AG08395 (cell line): ENCODE data around the gene TMEM164.
A peak's percentile ranks its signal among the peaks of the same experiment; 100 is the strongest.

Experiments
- DNase-seq: peaks from one replicate; pipeline ENCODE4 v3.0.0; 2012; ENCODE audit warnings: mixed read lengths, low spot score

Gene TMEM164

DNA sequence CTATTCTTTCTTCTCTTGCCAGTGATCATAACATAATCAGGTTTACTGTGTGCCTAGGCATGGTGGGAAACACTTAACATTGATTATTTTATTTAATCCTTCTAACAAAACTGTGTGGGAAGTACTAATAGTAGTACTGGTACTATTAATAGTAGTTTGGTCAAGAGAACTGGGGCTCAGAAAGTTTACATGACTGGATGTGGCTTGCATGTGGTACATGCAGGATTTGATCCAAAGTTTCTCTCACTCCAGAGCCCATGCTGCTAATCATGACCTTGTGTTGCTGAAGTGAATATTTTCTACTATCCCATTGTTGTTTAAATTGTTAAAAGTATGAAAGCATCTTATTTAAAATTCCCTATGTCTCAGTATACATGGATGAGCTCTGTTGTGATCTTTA, 78.4 kb downstream of the TMEM164 start:
- DNase-seq = no peak

DNA sequence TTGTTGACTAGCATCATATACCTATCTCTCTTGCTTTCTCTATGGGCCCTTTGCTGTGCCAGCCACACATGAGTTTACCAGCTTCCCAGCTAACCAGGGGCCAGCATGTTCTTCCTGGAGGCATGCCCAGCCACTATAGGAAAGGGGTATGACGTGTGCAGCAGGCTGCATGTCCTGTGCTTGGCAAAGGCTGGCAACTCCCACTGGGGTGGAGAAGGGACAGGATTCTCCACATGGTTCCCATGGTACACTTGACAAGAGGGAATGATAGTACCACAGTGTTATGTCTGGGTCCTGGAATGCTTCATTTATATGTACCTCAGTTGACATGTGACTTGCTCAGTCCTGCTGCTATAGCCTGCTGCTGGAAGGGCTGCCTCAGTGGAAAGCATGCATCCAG, 78.8 kb downstream of the TMEM164 start:
- DNase-seq = no peak

DNA sequence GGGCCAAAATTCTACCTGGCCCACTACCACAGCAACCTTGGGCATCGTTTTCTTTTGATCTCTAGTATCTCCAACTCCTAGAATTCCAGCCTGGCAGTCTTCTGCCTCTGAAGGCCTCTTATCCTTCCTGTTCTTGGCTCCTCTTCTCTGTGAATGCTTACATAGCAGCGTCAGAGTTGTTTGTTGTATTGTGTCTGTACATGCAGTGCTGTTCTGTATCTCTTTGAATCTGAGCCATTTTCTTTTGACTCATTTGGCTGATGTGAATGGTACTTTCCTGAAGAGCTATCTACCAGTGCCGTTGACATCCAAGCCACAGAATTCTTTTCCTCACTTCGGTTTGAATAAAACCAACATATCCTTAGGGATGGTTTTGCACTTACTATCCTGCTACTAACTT, 79.2 kb downstream of the TMEM164 start:
- DNase-seq = peak; percentile 34

DNA sequence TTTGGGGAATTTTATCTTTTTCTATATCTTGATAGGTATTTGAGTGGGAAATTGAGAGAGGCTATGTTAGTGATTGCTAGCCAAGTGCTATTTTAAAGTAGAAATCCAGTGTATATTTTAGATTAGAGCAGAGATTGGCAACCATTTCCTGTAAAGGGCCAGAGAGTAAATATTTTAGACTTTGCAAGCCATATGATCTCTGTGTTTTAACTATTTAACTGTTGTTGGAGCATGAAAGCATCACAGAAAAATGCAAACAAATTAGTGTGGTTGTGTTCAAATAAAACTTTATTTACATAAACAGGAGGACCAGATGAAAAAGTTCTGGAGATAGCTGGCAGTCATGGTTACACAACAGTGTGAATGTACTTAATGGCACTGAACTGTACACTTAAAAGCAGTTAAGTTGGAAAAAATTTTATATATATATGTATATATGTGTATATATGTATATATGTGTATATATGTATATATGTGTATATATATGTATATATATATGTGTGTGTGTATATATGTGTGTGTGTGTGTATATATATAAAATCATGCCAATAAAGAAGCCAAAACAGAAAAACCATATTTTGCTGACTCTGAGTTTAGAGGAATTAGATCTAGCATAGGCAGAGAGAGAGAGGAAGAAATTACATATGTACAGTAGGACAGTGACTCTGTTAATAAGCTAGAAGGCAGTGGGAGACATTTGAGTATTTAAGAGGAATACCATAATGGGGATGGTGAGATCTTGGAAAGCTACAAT, 83.4 kb downstream of the TMEM164 start:
- DNase-seq = no peak

DNA sequence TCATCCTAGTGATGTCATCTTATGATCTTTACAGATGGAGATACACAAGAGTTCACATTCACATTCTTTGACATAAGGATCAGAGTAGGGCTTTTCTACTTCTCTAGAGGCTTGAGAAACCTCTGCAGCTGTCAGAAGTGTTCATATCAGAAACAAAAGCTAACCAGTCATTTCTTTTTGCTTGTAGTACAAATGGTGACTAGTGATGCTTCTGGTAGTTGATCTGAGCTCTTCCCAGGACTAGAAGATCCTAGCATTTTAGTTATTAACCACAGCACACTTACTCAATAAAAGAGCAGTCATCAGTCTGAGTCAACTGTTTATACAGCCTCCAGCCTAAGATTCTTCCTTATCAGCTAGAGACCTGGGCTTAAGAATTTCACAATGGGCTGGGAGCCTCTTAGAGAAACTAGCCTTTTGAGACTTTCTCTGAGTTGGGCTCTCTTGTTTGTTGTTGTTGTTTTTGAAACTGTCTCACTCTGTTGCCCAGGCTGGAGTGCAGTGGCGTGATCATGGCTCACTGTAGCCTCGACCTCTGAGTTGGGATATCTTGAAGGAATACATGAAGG, 84.1 kb downstream of the TMEM164 start:
- peak; percentile 65 for DNase-seq

DNA sequence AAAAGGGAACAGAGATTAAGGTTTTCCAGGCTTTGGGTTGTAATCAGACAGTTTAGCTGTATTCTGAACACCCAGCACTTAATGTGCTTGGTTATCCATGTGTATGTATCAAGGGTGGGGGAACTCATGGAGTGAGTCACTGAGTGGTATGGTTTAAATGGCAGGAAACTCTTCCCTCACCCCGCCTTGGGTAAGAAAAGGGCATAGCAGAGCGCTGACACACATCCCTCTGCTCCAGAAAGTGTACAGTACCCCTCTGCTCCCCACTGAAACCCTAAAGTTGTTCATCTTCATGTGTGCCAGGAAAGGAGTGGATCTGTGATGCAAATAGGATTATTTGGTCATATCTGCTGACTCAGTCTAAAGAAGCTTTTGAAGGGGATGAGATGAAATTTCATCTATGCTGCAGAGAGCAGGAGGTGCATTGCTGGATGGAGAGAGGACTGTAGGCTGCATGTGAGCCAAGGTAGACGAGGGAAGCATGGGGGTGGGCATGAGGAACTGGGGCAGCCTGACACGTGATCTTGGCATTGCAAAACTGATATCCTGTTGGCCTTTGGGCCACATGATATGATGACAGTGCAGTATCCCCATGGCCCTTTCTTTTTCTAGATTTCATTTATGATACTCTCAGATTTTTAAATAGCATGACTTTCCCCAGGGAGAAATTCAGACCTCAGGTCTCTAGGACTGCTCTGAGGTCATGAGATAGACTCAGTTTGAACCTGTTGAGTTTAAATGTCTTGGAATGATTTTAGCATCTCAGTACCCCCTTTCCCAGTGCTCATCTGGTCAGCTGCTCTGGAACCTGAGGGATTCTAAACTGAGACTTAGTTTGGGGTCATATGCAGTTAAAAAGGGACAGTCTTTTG, 84.8 kb downstream of the TMEM164 start:
- peak; percentile 69 for DNase-seq

DNA sequence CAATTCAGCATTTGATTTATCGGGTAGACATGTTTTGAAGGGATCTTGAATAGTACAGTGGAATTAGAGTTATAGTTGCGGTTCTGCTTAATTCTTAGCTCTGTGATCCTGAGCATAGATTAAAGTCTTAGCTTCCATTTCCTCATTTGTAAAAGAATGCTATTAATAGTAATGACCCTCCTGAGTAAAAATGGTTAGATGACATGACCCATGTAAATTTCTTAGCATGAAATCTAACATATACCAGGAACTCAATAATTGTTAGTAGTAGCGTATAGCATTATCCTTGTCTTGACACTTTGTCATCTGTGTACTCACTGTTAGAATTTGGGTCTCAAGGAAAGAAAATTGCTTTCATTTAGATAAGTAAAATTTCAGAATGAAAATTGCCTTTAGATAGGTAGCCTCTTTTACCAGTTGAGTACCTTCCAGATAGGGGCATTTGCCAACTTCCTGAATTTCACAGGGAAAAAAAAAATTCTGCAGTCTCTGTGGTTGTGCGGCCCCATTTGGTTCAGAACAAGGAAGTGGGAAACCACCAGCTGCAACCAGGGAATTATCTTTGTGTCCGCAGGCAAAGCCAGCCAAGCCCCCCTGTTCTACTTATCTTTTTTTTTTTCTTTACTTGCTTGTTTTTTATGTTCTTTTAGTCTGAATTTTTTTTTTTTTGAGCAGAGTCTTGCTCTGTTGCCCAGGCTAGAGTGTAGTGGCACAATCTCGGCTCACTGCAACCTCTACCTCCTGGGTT, 86.9 kb downstream of the TMEM164 start:
- DNase-seq = no peak

DNA sequence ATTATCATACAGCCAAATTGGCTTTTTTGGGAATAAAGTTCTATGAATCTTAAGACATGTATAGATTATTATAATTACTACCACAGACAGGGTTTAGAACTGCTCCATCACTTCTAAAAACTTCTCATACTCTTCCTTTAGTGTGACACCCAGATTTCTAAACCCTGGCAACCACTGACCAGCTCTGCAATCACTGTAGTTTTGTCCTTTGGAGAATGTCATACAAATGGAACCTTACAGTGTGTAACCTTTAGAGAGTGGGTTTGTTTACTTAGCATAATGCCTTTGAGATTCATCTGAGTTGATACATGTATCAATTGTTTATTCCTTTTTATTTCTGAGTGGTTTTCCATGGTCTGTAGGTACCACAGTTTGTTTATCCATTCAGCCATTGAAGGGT, 95.0 kb downstream of the TMEM164 start:
- DNase-seq = no peak

DNA sequence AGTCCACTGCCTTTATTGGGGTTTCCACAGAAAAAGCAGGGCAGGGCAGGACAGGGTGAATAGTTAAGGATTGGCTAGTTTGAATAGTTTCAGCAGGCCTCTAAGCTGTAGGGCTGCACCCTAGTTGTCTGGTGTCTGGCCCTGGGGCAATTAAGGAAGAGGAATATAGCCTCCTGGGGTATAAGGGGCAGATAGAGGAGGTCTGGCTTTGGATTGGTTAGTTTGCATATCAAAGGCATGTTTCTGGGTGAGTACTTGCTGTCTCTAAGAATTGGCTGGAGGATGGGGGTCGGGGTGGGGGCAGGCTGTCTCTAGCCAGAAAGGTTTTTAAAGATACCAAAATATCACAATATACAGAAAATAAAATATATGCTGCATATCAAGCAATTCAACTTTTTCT, 100.4 kb downstream of the TMEM164 start:
- no peak for DNase-seq

DNA sequence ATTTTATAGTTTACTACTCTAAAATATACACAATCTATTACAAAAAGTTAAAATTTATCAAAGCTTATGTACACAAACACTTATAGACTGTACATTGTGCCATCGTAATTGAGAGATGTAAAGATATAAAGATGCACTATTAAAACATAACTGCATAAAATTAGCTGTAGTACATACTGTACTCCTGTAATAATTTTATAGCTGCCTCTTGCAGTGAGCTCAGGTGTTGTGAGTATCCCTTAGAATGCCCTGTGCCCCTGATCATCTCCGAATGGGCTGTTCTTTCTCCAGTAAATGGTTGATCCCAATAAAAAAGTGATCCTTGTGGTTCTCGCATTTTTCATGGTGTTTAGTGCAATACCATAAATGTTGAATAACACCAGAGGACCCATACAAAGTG, 101.2 kb downstream of the TMEM164 start:
- no peak for DNase-seq

DNA sequence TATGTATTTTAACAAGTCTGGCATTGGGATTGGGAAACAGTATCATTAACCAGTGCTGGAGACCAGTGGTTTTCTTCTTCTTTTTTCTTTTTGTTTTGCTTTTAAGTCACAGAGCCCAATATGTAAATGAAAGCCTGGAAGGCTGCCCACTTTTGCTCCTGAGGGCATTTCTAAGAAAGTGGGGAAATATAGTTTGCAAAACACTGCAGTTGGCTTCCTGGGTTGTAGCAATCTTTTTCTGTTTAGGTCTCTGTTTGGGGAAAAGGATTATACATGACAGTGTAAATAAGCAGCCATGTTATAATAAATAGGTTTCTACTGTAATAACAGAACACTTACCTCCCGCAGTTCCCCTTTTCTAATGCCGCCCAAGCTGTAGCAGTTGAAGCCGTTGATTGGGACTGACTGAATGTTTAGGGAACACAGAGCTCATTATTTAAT, 105.5 kb downstream of the TMEM164 start:
- no peak for DNase-seq

DNA sequence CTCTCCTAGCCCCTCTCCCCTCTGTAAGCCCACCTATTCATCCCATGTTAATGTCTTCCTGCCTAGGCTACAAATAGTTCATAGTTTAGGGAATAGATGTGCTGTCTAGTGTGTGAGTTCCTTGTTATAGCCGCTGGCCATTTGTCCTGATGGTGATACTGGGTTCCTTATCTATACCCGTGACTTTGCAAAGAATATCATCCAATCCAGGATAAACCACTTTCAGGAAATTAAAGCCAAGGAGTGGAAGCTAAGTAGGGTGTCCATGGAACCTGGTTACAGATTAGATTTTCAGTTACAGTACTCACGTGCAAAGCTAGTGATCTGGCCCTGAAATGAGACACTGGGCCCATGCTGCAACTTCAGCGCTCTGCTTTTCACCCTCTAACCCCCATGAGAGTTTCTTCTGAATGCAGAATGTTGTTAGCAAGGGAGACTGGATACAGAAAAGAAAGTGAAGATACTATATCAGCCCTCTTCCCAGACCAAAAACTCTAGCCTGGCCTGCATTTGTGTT, 111.4 kb downstream of the TMEM164 start:
- DNase-seq = no peak

DNA sequence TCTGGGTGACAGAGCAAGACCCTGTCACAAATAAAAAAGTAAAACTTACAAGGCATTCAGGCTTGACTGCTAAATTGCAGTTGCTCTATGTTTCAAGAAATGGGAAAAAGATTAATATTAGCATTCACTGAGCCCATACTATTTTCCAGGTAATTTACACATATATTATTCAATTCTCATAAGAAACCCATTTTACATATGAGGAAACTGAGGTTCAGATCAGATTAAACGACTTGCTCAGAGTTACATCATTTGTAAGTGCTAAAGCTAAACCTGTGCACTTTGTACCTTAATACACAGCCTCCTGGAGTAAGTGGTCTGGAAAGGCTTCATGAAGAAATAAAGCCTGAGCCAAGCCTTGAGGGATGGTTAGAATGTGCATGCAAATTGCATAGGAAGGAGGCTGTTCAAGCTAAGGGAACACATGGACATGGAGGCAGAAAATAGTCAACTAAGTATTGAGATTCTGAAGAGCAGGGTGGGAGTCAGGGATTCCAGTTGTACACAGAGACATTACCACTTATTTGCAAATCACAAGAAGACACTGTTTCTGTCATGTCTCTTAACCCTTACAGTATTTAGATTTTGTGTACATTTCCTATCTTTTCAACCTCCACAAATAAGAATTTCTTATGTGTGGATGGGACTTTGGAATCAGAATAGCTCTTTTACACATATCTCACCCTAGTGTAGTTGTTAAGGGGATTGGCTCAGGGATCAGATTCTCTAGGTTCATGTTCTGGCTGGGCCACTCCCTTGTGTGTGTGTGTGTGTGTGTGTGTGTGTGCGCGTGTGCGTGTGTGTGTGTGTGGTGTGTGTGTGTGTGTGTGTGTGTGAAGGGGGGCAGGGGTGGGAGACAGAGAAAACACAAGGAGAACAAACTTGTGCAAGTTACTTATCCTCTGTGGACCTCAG, 113.4 kb downstream of the TMEM164 start:
- DNase-seq = no peak

DNA sequence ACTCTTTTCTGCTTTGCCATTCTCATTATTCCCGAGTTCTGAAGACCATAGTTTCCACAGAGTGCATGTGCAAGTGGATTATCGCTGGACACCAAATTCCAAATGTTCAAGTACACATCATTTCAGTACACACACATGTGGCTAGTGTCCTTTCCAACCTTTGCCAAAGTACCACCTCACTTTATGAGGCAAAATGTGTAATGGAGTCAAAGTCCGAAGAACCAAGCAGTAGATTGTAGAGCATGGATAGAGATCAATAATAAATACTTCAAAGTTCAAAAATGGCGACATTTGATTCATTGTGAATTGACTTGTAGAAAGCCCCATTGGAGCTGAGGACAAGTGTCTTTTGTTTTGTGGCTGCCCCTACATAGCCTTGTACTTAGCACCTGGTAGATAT, 115.6 kb downstream of the TMEM164 start:
- DNase-seq = no peak

DNA sequence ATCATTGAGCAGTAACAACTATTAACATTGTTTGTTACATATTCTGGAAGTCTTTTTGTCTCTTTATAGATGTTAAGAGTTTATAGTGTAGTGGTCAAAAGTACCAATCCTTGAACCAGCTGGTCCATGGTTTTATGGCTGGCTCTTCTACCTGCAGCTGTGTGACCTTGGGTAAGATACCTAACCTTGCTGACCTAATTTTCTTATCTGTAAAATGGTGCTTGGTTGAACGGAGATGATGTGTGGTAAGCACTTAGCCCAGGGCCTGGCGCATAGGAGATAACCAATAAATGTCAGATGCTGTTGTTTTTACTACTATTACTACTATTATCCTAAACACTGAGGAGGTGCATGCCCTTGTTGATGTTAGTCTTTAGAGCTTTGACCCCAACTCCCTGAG, 116.6 kb downstream of the TMEM164 start:
- DNase-seq = no peak

DNA sequence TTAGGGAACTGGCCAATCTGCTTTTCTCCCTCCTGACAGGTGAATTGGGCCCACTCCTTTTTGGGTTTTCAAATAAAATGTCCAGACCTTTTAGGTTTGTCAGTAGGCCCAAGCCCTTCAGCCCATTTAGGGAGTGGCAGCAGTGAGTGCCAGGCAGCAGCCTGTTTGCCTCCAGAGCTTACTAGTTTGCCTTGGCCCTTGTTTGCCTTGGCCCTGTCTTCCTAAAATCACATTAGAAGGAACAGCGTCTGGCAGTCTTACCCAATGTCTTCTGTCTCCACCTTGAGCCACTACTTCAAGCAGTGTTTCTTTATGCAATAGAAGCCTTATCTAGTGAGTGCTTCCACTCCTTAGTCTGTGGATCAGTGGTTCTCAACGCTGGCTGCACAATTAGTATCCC, 117.1 kb downstream of the TMEM164 start:
- no peak for DNase-seq

DNA sequence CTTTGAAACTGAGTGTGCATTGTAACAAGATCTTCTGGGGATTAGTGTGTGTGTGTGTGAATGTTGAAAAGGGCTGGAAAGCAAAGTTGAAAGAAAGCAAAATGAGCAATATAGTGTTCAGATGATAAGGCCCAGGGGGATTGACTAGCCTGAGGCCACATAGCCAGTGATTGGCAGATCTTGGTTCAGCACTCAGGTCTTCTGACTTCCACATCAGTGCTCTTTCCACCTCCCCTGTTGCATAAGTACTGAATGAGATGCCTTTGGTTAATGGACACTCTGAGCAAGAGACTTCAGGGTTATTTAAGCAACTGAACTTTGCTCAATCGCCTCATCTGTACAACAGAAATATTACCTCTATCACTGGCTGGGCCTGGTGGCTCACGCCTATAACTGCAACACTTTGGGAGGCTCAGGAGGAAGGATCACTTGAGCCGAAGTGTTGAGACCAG, 120.4 kb downstream of the TMEM164 start:
- DNase-seq = no peak

DNA sequence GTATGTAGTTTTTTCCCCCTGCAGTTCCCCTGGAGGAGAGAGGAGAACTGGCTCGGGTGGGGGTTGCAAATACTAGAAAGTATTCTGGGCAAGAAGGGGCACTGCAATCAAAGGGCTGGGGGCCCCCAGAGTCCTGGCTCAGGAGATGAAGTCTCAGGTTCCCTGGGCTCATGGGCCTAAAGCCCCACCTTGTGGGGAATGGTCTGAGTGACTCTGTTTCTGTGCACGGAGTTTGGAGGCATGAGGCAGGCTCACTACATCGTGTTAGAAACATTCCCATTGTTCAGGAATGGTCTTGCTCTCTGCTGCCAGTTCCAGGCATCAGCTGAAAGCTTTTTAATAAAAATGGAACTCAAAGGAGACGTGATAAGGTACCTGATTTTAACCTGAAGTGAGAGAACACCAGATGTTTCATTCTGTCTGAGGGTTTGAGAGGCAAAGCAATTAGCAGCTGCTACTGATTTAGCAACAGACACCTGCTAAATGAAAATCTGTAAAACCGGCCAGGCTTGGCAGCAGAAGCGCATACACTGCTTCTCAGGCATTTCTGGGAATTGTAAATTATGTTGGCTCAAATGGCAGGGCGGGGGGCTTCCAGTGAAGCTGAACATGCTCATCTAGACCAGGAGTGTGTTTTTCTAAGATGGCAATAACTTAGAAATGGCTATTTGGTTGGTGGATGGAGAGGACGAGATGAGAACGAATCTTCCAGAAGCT, 122.7 kb downstream of the TMEM164 start:
- DNase-seq = no peak

DNA sequence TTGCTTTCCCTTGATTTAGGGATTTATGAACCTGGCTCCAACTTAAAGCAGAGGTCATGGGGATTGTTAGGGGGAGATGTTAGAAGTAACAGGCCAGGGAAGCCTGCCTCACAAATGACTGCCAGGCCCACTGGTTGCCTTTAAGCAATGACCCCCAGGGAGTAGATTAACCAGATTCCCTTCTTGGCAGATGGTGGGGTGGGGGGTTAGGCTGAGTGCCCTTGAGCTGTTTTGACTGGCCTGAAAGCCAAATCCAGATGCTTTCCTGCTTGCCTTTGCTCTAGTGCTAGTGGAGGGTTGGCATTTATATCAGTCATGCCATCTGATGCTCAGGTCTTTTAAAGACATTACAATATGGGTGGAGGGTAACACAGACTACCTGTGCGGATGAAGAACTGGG, 128.1 kb downstream of the TMEM164 start:
- no peak for DNase-seq

DNA sequence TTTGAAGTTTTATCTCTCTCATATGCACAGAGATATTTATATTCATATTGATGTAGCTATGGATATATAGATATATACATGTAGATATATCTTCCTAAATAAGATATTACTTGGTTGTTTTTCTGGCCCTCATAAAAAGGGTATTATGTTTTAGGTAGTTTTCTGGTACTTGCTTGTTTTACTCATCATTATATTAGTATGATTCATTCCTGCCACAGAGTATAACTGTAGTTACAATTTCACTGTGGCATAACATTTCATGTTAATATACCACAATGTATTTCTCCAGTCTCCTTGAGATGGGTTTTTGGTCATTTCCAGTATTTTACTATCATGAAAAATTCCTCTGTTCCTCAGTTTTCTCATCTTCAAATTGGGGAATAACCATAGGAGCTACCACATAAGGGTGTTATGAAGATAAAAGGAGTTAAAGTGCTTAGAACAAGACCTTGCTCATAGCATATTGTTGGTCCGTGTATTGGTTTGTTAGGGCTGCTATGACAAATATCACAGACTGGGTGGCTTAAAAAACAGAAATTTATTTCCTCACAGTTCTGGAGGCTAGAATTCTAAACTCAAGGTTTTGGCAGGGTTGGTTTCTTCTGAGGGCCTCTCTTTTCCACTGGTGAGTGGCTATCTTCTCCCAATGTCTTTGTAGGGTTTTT, 129.7 kb downstream of the TMEM164 start:
- DNase-seq = no peak
